ENCODE data around the gene KHNYN.

KHNYN gene

DNA sequence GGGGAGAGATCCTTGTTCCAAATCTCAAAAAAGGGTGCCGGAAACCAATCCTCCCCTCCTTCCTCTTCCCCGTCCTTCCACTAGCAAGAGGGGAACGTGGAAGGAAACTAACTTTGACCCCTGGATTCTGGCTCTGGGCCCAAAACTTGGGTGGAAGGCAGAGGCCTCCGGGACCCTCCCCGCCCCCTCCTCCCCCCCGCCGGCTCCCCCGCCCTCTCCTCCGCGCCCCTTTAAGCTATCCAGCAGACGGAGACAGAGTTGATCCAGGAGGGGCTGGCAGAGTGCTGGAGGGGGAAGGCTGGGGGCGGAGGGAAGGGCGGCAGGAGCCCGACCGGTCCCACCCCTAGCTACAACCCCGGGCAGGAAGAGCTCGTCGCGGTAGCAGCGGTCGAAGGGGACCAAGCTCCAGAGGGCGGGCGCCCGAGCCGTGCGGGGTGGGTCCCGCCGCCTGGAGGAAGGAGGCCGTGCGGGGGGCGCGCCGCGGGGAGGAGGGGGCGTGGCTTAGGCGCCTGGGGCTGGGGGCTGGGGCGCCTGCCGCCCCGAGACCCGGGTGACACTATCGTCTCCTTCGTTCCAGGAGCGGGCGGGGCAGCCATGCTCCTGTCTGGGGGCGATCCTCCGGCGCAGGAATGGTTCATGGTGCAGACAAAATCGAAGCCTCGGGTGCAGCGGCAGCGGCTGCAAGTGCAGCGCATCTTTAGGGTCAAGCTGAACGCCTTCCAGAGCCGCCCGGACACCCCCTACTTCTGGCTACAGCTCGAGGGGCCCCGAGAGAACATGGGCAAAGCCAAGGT is 30.9 kb upstream of the KHNYN start, which contains the start of gene NYNRIN:
Gene NYNRIN, plus strand, starts transcription at position 351 of the 794 bp plus-strand sequence. Its CDS starts 244 bp downstream, at position 595.
- in situ Hi-C loops (cut with HindIII; ENCODE audit: low pct_ligation_motif_present, low pct_unique_long_range_greater_than_20kb, low sequenced_read_pairs): no loop called here
- peak; percentile 16 for DNase-seq

DNA sequence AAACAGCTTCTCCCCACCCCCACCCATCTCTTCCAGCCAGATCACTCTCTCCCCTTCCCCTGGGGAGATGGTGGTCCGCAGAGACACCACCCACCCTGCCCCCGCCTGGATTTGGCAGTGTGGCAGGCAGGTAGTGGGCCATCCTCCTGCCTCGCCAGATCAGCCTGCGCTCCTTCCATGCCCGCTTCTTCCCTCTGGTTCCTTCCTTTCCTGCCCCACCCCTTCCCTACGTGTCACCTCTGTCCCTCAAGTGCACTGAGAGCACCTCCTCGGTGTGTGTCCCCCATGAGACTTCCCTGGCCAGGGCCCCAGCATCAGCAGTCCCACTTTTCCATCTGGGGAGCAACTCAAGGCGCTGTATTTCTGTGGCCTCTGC is 30.3 kb upstream of the KHNYN start:
- no peak for DNase-seq
- in situ Hi-C loops (cut with HindIII; ENCODE audit: low pct_ligation_motif_present, low pct_unique_long_range_greater_than_20kb, low sequenced_read_pairs): no loop called here

DNA sequence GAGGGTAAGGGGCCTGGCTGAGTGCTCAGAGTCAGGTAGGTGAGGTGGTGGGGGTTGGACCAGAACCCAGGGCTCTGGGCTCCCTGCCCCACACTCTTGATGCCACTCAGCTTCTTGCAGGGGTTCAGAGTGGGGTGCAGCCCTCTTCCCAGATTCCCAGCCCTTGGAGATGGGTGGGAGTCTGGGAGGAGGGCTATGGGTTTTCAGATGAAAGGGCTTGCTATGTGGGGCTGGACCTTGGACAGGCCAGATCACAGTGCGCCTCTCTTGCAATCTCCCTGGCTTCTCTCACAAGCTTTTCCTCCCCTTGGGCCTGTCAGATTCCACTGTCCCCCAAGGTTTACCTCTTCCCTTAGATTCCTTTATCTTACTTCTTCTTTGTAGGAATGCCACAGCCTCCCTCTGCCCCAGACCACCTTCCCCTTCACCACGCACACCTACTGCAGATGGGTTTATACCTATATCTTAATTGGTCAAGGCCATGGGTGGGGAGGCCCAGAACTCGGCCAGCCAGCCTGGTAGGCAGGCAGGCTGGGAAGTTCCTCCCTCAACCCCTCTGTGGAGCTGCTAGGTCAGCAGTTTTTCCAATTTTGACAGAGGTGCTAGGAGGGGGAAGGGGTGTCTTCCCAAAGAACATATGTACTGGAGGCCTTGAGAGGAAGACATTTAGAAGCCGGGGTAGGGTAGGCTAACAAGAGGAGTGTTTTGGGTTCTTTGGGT is 29.6 kb upstream of the KHNYN start:
- no peak for DNase-seq
- in situ Hi-C loops (cut with HindIII; ENCODE audit: low pct_ligation_motif_present, low pct_unique_long_range_greater_than_20kb, low sequenced_read_pairs): no loop called here

GRCh38 chr14:24401810-24402702 is 27.7 kb upstream of the KHNYN start:
- in situ Hi-C loops (cut with HindIII; ENCODE audit: low pct_ligation_motif_present, low pct_unique_long_range_greater_than_20kb, low sequenced_read_pairs): no loop called here
- DNase-seq: no peak

DNA sequence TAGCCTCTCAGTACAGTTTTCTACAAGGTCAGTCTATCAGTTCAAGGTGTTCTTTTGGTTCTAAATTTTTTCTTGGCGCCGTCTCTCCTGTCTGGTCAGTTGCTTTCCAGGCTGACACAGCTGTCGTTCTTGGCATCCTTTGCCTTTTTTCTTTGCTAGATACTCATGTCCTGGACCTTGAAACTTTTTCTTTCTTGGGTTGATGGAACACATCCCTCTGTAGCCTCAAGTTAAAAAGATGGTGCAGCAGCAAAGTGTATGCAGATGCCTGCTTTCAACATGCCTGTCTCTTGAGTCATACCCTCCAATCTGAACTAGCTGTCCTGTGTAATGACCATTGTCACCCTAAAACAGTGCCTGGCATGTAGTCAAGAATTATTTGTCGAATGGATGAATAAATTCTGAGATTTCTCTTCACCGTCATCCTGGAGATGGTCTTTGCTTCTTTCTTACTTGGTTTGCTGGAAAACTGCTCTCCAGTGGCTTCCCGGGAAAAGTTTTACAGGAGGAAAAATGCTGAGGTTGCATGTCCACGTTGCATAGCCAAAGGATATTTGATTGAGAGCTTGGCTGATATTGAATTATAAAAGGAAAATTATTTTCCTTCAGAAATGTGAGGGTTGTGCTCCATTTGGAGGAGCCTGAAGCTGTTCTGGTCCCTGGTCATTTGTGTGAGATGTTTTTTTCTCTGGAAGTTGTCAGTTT is 26.3 kb upstream of the KHNYN start:
- DNase-seq: no peak
- in situ Hi-C loops (cut with HindIII; ENCODE audit: low pct_ligation_motif_present, low pct_unique_long_range_greater_than_20kb, low sequenced_read_pairs): no loop called here

DNA sequence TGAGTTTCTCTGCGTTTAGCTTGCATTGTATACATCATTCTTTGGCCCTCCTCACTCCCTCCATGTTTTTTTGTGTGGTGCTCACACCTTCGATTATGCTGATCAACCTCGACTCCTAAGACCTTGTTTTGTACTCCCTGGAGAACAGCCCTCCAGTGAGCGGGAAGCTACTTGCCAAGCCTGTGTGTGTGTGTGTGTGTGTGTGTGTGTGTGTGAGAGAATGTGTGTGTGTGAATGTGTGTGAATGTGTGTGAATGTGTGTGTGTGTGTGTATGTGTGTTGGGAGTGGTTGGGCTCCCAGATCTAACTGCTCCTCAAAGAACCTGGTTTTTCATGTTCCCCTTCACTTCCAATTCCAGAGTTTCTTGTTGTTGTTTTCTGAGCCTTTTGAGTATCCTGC is 24.9 kb upstream of the KHNYN start:
- in situ Hi-C loops (cut with HindIII; ENCODE audit: low pct_ligation_motif_present, low pct_unique_long_range_greater_than_20kb, low sequenced_read_pairs): no loop called here

DNA sequence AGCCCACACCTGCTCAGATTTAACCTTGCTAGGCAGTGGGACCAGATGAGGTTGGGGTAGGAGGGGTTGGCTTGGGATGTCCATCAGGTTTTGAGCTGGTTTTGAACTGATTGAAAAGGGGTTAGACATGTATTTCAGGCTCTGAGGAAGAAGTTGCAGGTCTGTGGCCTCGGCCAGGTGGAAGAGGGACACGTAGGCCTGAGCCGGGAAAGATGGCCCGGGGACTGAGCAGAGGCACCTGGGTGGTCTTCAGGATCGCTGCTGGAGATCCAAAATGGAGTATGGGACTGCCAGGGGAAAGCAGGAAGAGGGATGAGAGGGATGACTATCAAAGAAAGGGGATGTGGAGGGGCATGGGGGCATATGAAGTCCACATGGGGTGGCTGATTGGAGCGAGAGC is 23.3 kb upstream of the KHNYN start:
- DNase-seq: no peak
- in situ Hi-C loops (cut with HindIII; ENCODE audit: low pct_ligation_motif_present, low pct_unique_long_range_greater_than_20kb, low sequenced_read_pairs): no loop called here

More for the DNA sequence above, 24.9 kb upstream of the KHNYN start:
- DNase-seq: no peak

DNA sequence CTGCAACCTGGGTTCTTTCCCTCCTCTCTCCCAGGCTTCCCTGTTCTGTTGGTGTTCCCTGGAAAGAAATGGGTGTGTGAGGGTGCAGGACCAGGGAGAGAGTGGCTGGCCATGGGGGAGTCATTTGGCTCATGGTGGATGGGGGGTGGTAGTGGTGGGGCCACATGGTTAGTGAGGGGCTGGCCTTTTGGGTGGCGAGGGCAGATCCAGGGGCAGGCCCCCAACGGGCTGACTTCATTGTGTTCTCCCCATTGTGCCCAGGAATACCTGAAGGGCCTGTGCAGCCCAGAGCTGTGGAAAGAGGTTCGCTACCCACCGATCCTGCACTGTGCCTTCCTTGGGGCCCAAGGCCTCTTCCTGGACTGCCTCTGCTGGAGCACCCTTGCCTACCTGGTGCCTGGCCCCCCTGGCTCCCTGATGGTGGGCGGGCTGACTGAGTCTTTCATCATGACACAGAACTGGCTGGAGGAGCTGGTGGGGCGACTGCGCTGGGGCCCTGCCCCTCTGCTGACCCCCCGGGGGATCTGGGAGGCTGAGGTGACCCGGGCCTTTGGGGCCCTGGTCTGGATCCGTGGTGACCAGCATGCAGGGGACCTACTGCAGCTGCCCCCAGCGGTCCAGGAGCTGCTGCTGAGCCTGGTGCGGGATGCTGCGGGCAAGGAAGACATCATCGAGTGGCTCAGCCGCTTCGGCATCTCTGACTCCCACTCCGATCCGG is 22.0 kb upstream of the KHNYN start:
- in situ Hi-C loops (cut with HindIII; ENCODE audit: low pct_ligation_motif_present, low pct_unique_long_range_greater_than_20kb, low sequenced_read_pairs): no loop called here
- no peak for DNase-seq

DNA sequence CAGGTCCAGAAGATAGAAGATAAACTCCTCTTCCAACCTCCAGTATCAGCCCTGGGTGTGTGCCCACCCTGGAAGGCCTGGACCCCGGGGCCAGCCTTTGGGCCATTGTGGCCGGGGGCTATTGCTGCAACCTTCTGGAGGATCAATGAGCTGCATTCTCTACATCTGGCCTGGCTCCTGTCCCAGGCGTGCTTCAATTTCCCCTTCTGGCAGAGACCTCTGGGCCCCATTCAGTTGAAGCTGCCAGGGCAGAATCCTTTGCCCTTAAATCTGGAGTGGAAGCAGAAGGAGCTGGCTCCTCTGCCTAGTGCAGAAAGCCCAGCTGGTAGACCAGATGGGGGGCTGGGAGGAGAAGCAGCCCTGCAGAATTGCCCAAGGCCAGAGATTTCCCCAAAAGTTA is 21.0 kb upstream of the KHNYN start:
- no peak for DNase-seq
- in situ Hi-C loops (cut with HindIII; ENCODE audit: low pct_ligation_motif_present, low pct_unique_long_range_greater_than_20kb, low sequenced_read_pairs): no loop called here

DNA sequence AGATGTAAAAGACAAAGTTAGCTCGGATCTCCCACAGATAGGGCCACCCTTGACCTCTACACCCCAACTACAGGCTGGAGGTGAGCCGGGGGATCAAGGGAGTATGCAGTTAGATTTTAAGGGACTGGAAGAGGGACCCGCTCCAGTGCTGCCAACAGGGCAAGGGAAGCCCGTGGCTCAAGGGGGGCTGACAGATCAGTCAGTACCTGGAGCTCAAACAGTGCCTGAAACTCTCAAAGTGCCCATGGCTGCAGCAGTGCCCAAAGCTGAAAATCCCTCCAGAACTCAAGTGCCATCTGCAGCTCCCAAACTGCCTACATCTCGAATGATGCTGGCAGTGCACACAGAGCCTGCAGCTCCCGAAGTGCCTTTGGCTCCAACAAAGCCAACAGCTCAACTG is 20.6 kb upstream of the KHNYN start:
- in situ Hi-C loops (cut with HindIII; ENCODE audit: low pct_ligation_motif_present, low pct_unique_long_range_greater_than_20kb, low sequenced_read_pairs): no loop called here
- no peak for DNase-seq

GRCh38 chr14:24409956-24410355 is 19.8 kb upstream of the KHNYN start:
- DNase-seq: no peak
- in situ Hi-C loops (cut with HindIII; ENCODE audit: low pct_ligation_motif_present, low pct_unique_long_range_greater_than_20kb, low sequenced_read_pairs): no loop called here

GRCh38 chr14:24411443-24412389 is 18.0 kb upstream of the KHNYN start:
- in situ Hi-C loops (cut with HindIII; ENCODE audit: low pct_ligation_motif_present, low pct_unique_long_range_greater_than_20kb, low sequenced_read_pairs): no loop called here
- DNase-seq: peak; percentile 47

- DNase-seq: no peak
- in situ Hi-C loops (cut with HindIII; ENCODE audit: low pct_ligation_motif_present, low pct_unique_long_range_greater_than_20kb, low sequenced_read_pairs): no loop called here
Observed at GRCh38 chr14:24414077-24414476, 15.7 kb upstream of the KHNYN start.

- no peak for DNase-seq
- in situ Hi-C loops (cut with HindIII; ENCODE audit: low pct_ligation_motif_present, low pct_unique_long_range_greater_than_20kb, low sequenced_read_pairs): no loop called here
Observed at GRCh38 chr14:24414732-24415420, 14.9 kb upstream of the KHNYN start.

DNA sequence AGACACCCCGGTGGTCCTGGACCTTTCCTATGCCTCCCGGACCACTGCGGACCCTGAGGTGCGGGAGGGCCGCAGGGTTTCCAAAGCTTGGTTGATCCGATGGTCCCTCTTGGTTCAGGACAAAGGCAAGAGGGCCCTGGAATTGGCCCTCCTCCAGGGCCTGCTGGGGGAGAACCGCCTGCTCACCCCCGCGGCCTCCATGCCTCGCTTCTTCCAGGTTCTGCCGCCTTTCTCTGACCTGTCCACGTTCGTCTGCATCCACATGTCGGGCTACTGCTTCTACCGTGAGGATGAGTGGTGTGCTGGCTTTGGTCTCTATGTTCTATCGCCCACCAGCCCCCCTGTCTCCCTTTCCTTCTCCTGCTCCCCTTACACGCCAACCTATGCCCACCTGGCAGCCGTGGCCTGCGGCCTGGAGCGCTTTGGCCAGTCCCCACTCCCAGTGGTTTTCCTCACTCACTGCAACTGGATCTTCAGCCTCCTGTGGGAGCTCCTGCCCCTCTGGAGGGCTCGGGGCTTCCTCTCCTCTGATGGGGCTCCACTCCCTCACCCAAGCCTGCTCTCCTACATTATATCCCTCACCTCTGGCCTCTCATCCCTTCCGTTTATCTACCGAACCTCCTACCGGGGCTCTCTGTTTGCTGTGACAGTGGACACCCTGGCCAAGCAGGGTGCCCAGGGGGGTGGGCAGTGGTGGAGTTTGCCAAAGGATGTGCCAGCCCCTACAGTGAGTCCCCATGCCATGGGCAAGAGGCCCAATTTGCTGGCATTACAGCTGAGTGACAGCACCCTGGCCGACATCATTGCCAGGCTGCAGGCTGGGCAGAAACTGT is 14.1 kb upstream of the KHNYN start:
- no peak for DNase-seq
- in situ Hi-C loops (cut with HindIII; ENCODE audit: low pct_ligation_motif_present, low pct_unique_long_range_greater_than_20kb, low sequenced_read_pairs): no loop called here

Data from ACHN (cell line).